PC-9 (cell line): ENCODE measurements around the gene SLC12A3.

ENCODE experiments used
- EZH2 ChIP-seq: fragments of 200-600 bp; sonication (generic); IDR thresholded peaks from 2 replicates; pipeline ENCODE4 v1.8.0; 2017; ENCODE audit warnings: antibody characterized with exemption, low read depth
- TF ChIP-seq, protein P1 (sequence below): fragments of 200-600 bp; sonication (generic); conservative IDR thresholded peaks from 2 replicates; pipeline ENCODE4 v1.6.1; 2017; ENCODE audit warnings: mixed run types, antibody characterized with exemption, mild to moderate bottlenecking, moderate library complexity

DNA sequence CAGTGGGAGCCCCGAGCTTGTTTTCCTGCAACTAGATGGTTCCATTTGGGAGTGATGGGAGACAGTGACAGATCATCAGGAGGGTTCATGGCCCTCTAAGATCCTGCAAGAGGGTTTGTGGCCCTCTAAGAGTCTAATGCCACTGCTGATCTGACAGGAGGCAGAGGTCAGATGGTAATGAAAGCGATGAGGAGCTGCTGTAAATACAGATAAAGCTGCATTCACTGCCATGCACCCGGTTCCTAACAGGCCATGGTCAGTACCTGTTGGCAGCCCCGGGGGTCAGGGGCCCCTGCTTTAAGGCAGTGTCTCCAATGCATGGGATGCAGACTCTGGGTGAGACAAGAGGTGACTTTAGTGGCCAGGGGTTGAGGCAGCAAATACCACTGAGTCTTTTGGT is 30.8 kb downstream of the SLC12A3 start:
- TF ChIP-seq, protein P1, sequence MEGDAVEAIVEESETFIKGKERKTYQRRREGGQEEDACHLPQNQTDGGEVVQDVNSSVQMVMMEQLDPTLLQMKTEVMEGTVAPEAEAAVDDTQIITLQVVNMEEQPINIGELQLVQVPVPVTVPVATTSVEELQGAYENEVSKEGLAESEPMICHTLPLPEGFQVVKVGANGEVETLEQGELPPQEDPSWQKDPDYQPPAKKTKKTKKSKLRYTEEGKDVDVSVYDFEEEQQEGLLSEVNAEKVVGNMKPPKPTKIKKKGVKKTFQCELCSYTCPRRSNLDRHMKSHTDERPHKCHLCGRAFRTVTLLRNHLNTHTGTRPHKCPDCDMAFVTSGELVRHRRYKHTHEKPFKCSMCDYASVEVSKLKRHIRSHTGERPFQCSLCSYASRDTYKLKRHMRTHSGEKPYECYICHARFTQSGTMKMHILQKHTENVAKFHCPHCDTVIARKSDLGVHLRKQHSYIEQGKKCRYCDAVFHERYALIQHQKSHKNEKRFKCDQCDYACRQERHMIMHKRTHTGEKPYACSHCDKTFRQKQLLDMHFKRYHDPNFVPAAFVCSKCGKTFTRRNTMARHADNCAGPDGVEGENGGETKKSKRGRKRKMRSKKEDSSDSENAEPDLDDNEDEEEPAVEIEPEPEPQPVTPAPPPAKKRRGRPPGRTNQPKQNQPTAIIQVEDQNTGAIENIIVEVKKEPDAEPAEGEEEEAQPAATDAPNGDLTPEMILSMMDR: no peak
- TF ChIP-seq EZH2: no peak
